ENCODE results near the gene LGR6.

The LGR6 gene

DNA sequence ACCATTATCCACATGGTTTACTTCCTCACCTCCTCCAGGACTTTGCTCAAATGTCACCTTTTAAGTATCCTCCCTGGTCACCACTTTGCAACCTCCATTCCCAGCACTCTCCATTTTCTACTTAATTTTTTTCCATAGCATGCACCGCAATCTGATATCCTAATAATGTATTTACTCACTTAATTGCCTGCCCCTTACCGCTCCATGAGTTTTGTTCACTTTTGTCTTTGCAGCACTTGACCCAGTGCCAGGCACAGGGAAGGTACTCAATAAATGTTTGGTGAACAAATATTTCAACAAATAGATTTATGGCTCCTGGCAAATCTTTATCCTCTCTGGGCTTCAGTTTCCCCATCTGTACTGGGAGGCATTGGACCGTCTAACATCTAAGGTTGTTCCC lies 94.6 kb downstream of the LGR6 start:
- no peak for DNase-seq (ENCODE audit: low spot score)

DNA sequence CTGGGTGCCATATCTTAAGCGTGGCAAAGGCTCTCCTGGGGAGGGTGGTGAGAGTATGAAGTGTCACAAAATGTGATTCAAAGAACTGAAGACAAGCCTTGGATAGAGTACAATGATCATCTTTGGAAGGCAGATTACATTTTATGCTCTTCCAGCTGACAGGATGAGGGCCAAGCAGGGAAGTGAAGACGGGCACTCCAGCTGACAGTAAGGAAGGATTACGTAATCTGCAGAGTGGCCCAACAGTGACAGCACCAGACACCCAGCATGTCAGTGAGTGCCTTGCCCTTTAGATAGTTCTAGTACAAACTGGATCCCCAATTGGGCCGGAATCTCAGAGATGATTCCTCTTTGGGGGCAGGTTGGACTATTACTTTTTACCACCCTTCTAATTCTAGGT lies 95.4 kb downstream of the LGR6 start:
- DNase-seq (ENCODE audit: low spot score) = no peak

DNA sequence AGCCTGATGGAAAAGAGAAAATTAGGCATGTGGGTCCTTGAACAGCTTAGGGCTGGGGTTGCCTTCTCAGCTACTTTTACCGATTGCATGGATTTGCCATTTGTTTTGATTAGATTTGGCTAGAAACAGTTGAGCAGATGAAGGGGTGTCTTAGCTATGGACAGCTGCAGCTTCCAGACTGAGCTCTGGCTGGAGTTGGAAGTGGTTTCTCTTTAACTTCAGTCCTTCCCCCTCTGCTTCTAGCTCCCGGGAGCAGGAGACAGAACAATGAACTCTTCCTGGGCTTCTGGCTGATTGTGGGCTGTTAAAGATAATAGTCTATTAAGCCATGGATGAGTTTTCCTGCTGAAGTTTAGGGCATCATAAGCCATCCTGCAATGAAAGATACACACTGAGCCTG lies 97.4 kb downstream of the LGR6 start:
- DNase-seq (ENCODE audit: low spot score) = no peak

GRCh38 chr1:202291961-202292712 lies 98.5 kb downstream of the LGR6 start:
- DNase-seq (ENCODE audit: low spot score) = peak; percentile 48

GRCh38 chr1:202292773-202293172 lies 99.2 kb downstream of the LGR6 start:
- no peak for DNase-seq (ENCODE audit: low spot score)

DNA sequence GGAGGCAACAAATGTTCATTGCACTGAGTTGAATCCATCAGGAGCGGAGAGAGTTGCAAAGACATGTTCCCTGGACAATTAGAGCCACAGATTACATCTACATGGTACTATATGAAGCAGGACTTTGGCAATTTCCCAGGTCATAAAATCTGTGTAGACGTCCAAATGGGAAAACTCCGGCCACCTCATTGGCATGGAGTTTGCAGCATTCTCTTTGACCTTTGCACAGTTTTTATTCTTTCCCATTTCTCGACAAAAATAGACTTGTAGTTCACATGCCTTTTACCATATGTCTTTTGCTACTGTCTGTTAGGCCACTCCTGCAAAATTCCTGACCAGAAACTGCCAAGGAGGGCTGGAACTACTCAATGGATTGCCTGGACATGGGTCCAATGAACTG lies 100.0 kb downstream of the LGR6 start:
- no peak for DNase-seq (ENCODE audit: low spot score)

GRCh38 chr1:202302166-202302565 lies 108.6 kb downstream of the LGR6 start:
- DNase-seq (ENCODE audit: low spot score) = no peak

- DNase-seq (ENCODE audit: low spot score) = no peak
These were observed 110.8 kb downstream of the LGR6 start for GRCh38 chr1:202304375-202304774.

- no peak for DNase-seq (ENCODE audit: low spot score)
These were observed 111.6 kb downstream of the LGR6 start for GRCh38 chr1:202305168-202305567.

DNA sequence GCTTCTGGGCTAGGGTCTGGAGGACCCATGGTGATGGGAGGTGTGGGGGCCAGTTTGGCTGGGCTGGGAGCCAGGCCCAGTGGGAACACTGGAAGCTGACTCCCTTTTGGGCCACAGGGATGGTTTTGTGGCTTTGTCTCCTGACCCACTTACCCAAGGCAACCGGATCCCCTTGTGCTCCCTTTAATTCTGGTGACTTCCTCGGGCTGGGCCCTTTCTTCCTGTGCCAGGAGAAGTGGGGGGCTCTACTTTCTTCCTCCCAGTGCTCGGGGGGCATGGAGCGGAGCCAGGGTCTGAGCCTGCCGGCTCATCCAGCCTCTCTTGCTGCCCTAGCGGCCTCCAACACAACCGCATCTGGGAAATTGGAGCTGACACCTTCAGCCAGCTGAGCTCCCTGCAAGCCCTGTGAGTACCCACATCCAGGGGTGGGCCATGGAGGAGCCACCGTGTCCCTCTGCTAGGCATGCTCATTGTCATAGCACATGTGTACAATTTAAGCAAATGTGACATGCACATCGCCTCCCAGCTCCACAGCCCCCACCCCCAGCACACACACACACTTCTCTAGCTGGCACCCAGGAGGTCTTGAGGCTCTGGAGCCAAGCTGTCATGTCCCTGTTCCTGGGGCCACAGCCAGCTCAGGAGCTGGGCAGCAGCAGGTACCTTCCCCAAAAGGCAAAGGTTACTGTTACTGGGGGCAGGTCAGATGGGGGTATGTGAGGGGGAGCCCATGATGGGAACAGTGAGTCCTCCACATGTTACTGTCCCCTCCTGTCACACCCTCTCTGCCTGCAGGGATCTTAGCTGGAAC lies 113.1 kb downstream of the LGR6 start:
- DNase-seq (ENCODE audit: low spot score) = no peak

- DNase-seq (ENCODE audit: low spot score) = no peak
These were observed 116.6 kb downstream of the LGR6 start for GRCh38 chr1:202310071-202310725.

DNA sequence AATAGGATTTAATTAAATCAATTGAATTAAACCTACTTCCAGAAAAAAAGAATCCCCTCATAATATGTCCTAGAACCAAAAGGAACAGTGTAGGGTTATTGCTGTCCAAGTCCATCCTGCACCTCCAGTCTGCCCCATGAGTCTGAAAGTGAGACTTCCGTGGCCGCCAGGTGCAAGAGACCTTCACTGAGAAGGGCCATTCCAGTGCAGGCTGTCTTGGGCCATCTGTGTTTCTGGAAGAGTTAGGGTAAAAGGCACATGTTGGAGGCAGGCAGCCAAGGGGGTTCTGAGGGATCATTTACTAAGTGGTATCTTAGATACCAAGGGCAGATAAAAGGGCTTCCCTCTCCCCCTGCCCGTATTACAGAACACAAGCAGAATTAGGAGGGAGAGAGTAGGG lies 117.1 kb downstream of the LGR6 start:
- no peak for DNase-seq (ENCODE audit: low spot score)

GRCh38 chr1:202311875-202312635 lies 118.5 kb downstream of the LGR6 start:
- DNase-seq (ENCODE audit: low spot score) = no peak

DNA sequence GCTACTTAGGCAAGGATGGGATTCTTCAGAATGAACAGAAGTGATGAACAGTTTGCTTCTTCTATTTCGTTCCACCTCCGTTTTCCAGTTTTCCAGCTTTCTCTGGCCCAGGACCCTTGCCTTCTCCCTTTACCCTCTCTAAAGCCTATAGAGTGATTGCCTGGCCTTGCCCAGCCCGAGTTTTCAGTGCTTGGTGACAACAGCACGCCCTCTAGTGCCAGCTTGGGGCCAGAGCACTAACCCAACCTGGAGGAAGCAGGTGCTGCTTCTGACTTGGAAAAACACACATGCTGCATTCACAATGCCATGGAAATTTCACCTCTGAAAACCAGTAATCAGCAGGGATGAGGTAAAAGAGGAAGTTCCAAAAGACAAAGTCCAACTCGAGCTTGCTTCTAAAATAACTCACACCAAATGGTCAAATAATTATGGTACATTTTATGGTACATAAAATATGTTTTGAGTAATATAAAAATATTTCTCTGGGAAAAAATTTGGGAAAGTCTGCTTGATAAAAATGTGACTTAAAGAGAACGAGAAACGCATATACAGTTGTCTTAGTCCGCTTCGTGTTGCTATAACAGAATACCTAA lies 122.1 kb downstream of the LGR6 start:
- peak; percentile 75 for DNase-seq (ENCODE audit: low spot score)

DNA sequence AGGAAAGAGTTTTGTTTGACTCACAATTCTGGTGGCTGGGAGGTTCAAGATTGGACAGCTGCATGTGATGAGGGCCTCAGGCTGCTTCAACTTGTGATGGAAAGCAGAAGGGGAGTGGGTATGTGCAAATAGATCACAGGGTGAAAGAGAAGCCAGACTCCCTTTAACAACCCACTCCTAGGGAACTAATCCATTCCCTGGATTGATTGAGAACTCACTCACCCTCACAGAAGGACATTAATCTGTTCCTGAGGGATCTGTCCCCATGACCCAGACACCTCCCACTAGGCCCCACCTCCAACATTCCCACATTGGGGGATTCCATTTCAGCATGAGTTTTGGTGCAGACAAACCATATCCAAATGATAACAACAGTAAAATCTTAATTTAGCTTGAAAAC lies 122.6 kb downstream of the LGR6 start:
- no peak for DNase-seq (ENCODE audit: low spot score)

DNA sequence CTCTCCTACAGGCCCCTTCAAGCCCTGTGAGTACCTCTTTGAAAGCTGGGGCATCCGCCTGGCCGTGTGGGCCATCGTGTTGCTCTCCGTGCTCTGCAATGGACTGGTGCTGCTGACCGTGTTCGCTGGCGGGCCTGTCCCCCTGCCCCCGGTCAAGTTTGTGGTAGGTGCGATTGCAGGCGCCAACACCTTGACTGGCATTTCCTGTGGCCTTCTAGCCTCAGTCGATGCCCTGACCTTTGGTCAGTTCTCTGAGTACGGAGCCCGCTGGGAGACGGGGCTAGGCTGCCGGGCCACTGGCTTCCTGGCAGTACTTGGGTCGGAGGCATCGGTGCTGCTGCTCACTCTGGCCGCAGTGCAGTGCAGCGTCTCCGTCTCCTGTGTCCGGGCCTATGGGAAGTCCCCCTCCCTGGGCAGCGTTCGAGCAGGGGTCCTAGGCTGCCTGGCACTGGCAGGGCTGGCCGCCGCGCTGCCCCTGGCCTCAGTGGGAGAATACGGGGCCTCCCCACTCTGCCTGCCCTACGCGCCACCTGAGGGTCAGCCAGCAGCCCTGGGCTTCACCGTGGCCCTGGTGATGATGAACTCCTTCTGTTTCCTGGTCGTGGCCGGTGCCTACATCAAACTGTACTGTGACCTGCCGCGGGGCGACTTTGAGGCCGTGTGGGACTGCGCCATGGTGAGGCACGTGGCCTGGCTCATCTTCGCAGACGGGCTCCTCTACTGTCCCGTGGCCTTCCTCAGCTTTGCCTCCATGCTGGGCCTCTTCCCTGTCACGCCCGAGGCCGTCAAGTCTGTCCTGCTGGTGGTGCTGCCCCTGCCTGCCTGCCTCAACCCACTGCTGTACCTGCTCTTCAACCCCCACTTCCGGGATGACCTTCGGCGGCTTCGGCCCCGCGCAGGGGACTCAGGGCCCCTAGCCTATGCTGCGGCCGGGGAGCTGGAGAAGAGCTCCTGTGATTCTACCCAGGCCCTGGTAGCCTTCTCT lies 124.6 kb downstream of the LGR6 start:
- DNase-seq (ENCODE audit: low spot score) = no peak

DNA sequence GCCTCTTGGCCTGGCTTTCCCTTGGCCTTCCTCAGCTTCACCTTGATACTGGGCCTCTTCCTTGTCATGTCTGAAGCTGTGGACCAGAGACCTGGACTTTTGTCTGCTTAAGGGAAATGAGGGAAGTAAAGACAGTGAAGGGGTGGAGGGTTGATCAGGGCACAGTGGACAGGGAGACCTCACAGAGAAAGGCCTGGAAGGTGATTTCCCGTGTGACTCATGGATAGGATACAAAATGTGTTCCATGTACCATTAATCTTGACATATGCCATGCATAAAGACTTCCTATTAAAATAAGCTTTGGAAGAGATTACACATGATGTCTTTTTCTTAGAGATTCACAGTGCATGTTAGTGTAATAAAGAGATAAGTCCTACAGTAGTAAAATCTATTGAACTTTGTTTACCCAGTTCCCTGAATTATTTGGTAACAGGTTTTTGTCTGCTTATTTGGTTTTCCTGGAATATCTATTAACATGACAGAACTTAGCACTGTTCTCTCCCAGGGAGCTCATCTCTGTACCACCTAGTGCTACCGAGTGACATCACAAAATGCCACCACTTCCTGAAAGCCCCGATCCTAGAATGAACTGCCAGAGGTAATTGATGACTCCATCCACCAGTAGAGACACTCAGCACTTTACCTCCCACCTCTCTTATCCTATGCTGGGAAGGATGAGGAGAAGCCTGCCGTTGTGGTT lies 125.9 kb downstream of the LGR6 start:
- no peak for DNase-seq (ENCODE audit: low spot score)

- DNase-seq (ENCODE audit: low spot score) = no peak
These were observed 126.4 kb downstream of the LGR6 start for GRCh38 chr1:202320081-202320405.

GRCh38 chr1:202323731-202324130 lies 130.1 kb downstream of the LGR6 start:
- no peak for DNase-seq (ENCODE audit: low spot score)

- DNase-seq (ENCODE audit: low spot score) = no peak
These were observed 131.0 kb downstream of the LGR6 start for GRCh38 chr1:202324646-202325045.
